ENCODE measurements around the gene CSNK2A3. TPM values are rescaled to one million over a fixed set of nuclear protein-coding genes. Genes with fewer than 3 reads are reported as not detected.
"Not testable (repeated sequence)": the region's sequence is repeated elsewhere in the genome, so short reads cannot be mapped to it uniquely, and the experiment has no call there.

CSNK2A3 gene
- total RNA-seq, 1 experiment from 2014 or later = 2.3 TPM

DNA sequence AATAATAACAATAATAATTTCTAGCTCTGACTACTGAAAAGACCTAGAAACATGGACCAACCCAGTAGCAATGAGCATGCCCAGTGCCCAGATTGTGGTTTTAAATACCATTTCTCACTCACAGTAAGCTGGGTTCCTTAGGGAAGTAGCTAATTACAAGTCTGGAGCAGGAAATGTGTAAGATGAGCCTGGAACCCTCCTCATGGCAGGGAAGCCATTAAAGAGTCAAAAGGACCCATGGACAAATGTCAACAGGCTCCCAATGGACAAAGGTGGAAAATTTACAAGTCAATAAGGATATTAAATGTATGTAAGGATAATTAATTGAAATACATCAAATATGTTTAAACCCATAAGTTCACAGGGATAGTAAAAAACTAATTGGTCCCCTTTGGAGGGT lies 10.6 kb upstream of the CSNK2A3 start:
- no peaks in the 10 kb centered on the region for H3K9me3 ChIP-seq (ENCODE audit: low read length)

DNA sequence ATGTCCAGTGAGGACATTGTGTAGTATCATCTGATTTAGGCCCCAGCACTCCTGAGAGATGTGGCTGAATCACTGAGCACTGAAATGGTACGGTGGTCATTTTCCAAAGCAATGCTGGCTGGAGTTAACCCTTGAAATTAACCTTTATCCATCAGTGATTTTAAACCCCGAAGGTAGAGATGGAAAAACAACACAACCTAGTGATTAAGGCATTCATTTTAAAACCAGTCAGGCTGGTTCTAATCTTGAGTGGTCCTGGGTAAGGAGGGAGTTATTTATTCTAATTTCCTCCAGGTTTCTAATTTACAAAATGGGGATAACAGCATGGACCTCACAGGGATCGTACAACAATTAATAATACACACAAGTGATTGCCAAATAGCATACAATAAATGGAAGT lies 6.6 kb upstream of the CSNK2A3 start:
- no peaks in the 10 kb centered on the region for H3K27me3 ChIP-seq (ENCODE audit: low read length)
- H2AFZ ChIP-seq (ENCODE audit: low read length) = no peak overlapping the region
- BruUV-seq (replicated peaks) = no TSS peak
- H3K79me2 ChIP-seq (ENCODE audit: low read length) = no peaks in the 10 kb centered on the region
- no peaks in the 10 kb centered on the region for H4K20me1 ChIP-seq (ENCODE audit: low read length)
- DNase-seq = no peak
- H3F3A ChIP-seq (ENCODE audit: low read length, unreplicated experiment) = no peaks in the 10 kb centered on the region
- H3K27ac ChIP-seq (ENCODE audit: low read length) = no peak overlapping the region
- intact Hi-C loops (cut with micrococcal nuclease) = no loop called here
- TF ChIP-seq EZH2phosphoT487 (IDR thresholded peaks at IDR 0.05; ENCODE audit: borderline replicate concordance, low read length) = no peak
- TF ChIP-seq EZH2 (IDR thresholded peaks at IDR 0.05; ENCODE audit: low read length, unreplicated experiment) = no peak
- TF ChIP-seq, protein P1, sequence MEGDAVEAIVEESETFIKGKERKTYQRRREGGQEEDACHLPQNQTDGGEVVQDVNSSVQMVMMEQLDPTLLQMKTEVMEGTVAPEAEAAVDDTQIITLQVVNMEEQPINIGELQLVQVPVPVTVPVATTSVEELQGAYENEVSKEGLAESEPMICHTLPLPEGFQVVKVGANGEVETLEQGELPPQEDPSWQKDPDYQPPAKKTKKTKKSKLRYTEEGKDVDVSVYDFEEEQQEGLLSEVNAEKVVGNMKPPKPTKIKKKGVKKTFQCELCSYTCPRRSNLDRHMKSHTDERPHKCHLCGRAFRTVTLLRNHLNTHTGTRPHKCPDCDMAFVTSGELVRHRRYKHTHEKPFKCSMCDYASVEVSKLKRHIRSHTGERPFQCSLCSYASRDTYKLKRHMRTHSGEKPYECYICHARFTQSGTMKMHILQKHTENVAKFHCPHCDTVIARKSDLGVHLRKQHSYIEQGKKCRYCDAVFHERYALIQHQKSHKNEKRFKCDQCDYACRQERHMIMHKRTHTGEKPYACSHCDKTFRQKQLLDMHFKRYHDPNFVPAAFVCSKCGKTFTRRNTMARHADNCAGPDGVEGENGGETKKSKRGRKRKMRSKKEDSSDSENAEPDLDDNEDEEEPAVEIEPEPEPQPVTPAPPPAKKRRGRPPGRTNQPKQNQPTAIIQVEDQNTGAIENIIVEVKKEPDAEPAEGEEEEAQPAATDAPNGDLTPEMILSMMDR (conservative IDR thresholded peaks at IDR 0.05; ENCODE audit: low read depth, low read length) = no peak
- no peak overlapping the region for H3K9ac ChIP-seq (ENCODE audit: low read length)
- no peaks in the 10 kb centered on the region for H3K9me3 ChIP-seq (ENCODE audit: low read length)
- H3K4me3 ChIP-seq (ENCODE audit: low read length) = no peak overlapping the region
- no peak for ATAC-seq
- H3K9me2 ChIP-seq (replicated peaks; ENCODE audit: low read length) = no peaks in the 10 kb centered on the region
- no peaks in the 10 kb centered on the region for H3K36me3 ChIP-seq (ENCODE audit: low read depth, low read length)
- CTCF ChIA-PET = no interaction called here
- no peak overlapping the region for H3K4me2 ChIP-seq (ENCODE audit: low read length)
- POLR2A ChIA-PET (ENCODE audit: unreplicated experiment) = no interaction called here
- no peaks in the 10 kb centered on the region for H3K4me1 ChIP-seq (ENCODE audit: insufficient read depth, low read length)

More for the DNA sequence above, 10.6 kb upstream of the CSNK2A3 start:
- DNase-seq = no peak
- Histone ChIP-seq H3K4me3 (ENCODE audit: low read length) (no peak overlapping the region), H2AFZ (ENCODE audit: low read length) (no peak overlapping the region), H3K27me3 (ENCODE audit: low read length) (no peaks in the 10 kb centered on the region), H3K79me2 (ENCODE audit: low read length) (no peaks in the 10 kb centered on the region), H4K20me1 (ENCODE audit: low read length) (no peaks in the 10 kb centered on the region), H3F3A (ENCODE audit: low read length, unreplicated experiment) (no peaks in the 10 kb centered on the region), H3K27ac (ENCODE audit: low read length) (no peak overlapping the region), H3K9ac (ENCODE audit: low read length) (no peak overlapping the region), H3K36me3 (ENCODE audit: low read depth, low read length) (peaks cover 3% of the 10 kb centered on the region; the same call in 1 of the 2 replicates), H3K9me2 (replicated peaks; ENCODE audit: low read length) (no peaks in the 10 kb centered on the region), H3K4me2 (ENCODE audit: low read length) (no peak overlapping the region), H3K4me1 (ENCODE audit: insufficient read depth, low read length) (no peaks in the 10 kb centered on the region)
- TF ChIP-seq, protein P1 (conservative IDR thresholded peaks at IDR 0.05; ENCODE audit: low read depth, low read length) = no peak
- TF ChIP-seq EZH2phosphoT487 (IDR thresholded peaks at IDR 0.05; ENCODE audit: borderline replicate concordance, low read length) (no peak), EZH2 (IDR thresholded peaks at IDR 0.05; ENCODE audit: low read length, unreplicated experiment) (no peak)
- no TSS peak for BruUV-seq (replicated peaks)
- intact Hi-C loops (cut with micrococcal nuclease) = no loop called here
- CTCF ChIA-PET = no interaction called here
- POLR2A ChIA-PET (ENCODE audit: unreplicated experiment) = no interaction called here
- no peak for ATAC-seq

DNA sequence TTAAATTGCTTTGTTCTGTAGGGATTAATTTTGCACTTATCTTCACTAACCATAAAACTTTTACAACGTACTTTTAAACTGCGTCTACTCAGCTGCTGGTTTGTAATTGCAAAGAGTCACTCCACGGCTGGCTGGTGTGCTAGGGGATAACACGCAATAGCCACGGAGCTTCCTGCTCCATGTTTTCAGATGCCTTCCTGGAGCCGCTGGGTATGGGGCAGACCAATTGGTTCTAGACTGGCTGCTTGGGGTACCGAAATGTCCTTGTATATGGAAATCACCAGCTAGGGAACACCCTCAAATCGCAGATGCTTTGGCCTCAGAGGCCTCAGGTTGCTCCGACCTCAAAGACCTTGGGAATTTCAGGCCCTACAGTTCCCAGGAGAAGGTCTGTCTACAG lies 3.8 kb upstream of the CSNK2A3 start:
- no peak overlapping the region for H3K4me3 ChIP-seq (ENCODE audit: low read length)
- no peak overlapping the region for H3K4me2 ChIP-seq (ENCODE audit: low read length)
- TF ChIP-seq EZH2phosphoT487 (IDR thresholded peaks at IDR 0.05; ENCODE audit: borderline replicate concordance, low read length) (no peak), EZH2 (IDR thresholded peaks at IDR 0.05; ENCODE audit: low read length, unreplicated experiment) (no peak)
- TF ChIP-seq, protein P1 (conservative IDR thresholded peaks at IDR 0.05; ENCODE audit: low read depth, low read length) = no peak
- H3K27ac ChIP-seq (ENCODE audit: low read length) = no peak overlapping the region
- H3F3A ChIP-seq (ENCODE audit: low read length, unreplicated experiment) = no peaks in the 10 kb centered on the region
- H4K20me1 ChIP-seq (ENCODE audit: low read length) = no peaks in the 10 kb centered on the region
- no peaks in the 10 kb centered on the region; the same call in 1 of the 2 replicates for H3K4me1 ChIP-seq (ENCODE audit: insufficient read depth, low read length)
- POLR2A ChIA-PET (ENCODE audit: unreplicated experiment) = no interaction called here
- H2AFZ ChIP-seq (ENCODE audit: low read length) = no peak overlapping the region
- H3K9ac ChIP-seq (ENCODE audit: low read length) = no peak overlapping the region
- no peaks in the 10 kb centered on the region for H3K9me2 ChIP-seq (replicated peaks; ENCODE audit: low read length)
- no peaks in the 10 kb centered on the region for H3K27me3 ChIP-seq (ENCODE audit: low read length)
- intact Hi-C loops (cut with micrococcal nuclease) = no loop called here
- H3K79me2 ChIP-seq (ENCODE audit: low read length) = no peaks in the 10 kb centered on the region
- CTCF ChIA-PET = no interaction called here
- no peaks in the 10 kb centered on the region for H3K9me3 ChIP-seq (ENCODE audit: low read length)
- no peaks in the 10 kb centered on the region for H3K36me3 ChIP-seq (ENCODE audit: low read depth, low read length)
- no peak for ATAC-seq
- no TSS peak for BruUV-seq (replicated peaks)
- DNase-seq = no peak

DNA sequence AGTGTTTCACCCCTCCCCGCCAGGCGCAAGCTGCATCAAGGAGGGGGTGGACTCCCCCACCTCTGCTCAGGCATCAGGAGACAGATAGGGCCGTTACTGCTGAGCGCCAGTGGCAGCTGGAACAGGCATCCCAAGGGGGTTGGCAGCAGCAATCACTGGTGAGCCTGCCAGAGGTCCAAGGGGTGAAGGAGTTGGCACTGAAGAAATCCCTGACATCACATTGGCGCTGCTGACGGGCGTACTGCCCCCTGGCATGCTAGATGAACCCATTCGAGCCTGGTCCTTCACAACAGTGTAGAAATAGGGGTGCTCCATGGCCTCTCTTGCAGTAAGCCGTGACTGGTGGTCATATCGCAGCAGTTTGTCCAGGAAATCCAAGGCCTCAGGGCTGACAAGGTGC lies 1.2 kb downstream of the CSNK2A3 start:
- H3K4me1 ChIP-seq (ENCODE audit: insufficient read depth, low read length); H3K36me3 ChIP-seq (ENCODE audit: low read depth, low read length); ATAC-seq; BruUV-seq (replicated peaks); H3K27ac ChIP-seq (ENCODE audit: low read length); intact Hi-C loops (cut with micrococcal nuclease); H3F3A ChIP-seq (ENCODE audit: low read length, unreplicated experiment); H2AFZ ChIP-seq (ENCODE audit: low read length); H3K4me2 ChIP-seq (ENCODE audit: low read length); H3K9ac ChIP-seq (ENCODE audit: low read length); H3K27me3 ChIP-seq (ENCODE audit: low read length); H3K9me3 ChIP-seq (ENCODE audit: low read length); CTCF ChIA-PET; DNase-seq; POLR2A ChIA-PET (ENCODE audit: unreplicated experiment); H4K20me1 ChIP-seq (ENCODE audit: low read length); H3K79me2 ChIP-seq (ENCODE audit: low read length); H3K9me2 ChIP-seq (replicated peaks; ENCODE audit: low read length); H3K4me3 ChIP-seq (ENCODE audit: low read length): not testable (repeated sequence)
